ENCODE results near the gene ACTR3. TPM values are rescaled to one million over a fixed set of nuclear protein-coding genes. Genes with fewer than 3 reads are reported as not detected.

ACTR3 gene
- total RNA-seq, 1 donor from 2014 or later, result 45.4 TPM

- Histone ChIP-seq H3K9me3 (no peaks in the 10 kb centered on the region), H3K4me3 (no peak overlapping the region), H3K27ac (no peak overlapping the region), H3K4me1 (no peaks in the 10 kb centered on the region), H3K36me3 (no peaks in the 10 kb centered on the region), H3K27me3 (no peaks in the 10 kb centered on the region)
- intact Hi-C loops (cut with DNase I), result no loop called here
- DNase-seq (ENCODE audit: low spot score in 2 of 2), result no peak
- no peak for TF ChIP-seq CTCF (IDR thresholded peaks at IDR 0.05)
These were observed 13.1 kb upstream of the ACTR3 start for GRCh38 chr2:113876503-113877387.

GRCh38 chr2:113877711-113878598 is 11.9 kb upstream of the ACTR3 start:
- no peak for TF ChIP-seq CTCF (IDR thresholded peaks at IDR 0.05)
- Histone ChIP-seq H3K4me1 (no peaks in the 10 kb centered on the region), H3K27ac (no peak overlapping the region), H3K4me3 (no peak overlapping the region), H3K36me3 (no peaks in the 10 kb centered on the region), H3K9me3 (no peaks in the 10 kb centered on the region), H3K27me3 (no peaks in the 10 kb centered on the region)
- DNase-seq (ENCODE audit: low spot score in 2 of 2), result no peak
- intact Hi-C loops (cut with DNase I), result no loop called here

GRCh38 chr2:113878743-113879142 is 11.1 kb upstream of the ACTR3 start:
- Histone ChIP-seq H3K9me3 (no peaks in the 10 kb centered on the region), H3K36me3 (no peaks in the 10 kb centered on the region), H3K4me3 (no peak overlapping the region), H3K27me3 (no peaks in the 10 kb centered on the region), H3K27ac (no peak overlapping the region), H3K4me1 (no peaks in the 10 kb centered on the region)
- no peak for TF ChIP-seq CTCF (IDR thresholded peaks at IDR 0.05)
- intact Hi-C loops (cut with DNase I), result no loop called here
- no peak for DNase-seq (ENCODE audit: low spot score in 2 of 2)

- no peak for TF ChIP-seq CTCF (IDR thresholded peaks at IDR 0.05)
These were observed 10.4 kb upstream of the ACTR3 start for GRCh38 chr2:113879457-113879856.

GRCh38 chr2:113886479-113887008 is 3.3 kb upstream of the ACTR3 start:
- Histone ChIP-seq H3K4me1 (peaks cover 0 to 6% of the 10 kb centered on the region in 2 donors), H3K9me3 (no peaks in the 10 kb centered on the region), H3K4me3 (no peak overlapping the region), H3K27me3 (no peaks in the 10 kb centered on the region), H3K27ac (no peak overlapping the region), H3K36me3 (no peaks in the 10 kb centered on the region)
- intact Hi-C loops (cut with DNase I), result no loop called here
- TF ChIP-seq CTCF (IDR thresholded peaks at IDR 0.05), result no peak
- peak in 1 of 2 donors; percentile 38 for DNase-seq (ENCODE audit: low spot score in 2 of 2)

More at GRCh38 chr2:113879457-113879856, 10.4 kb upstream of the ACTR3 start:
- Histone ChIP-seq H3K27me3 (no peaks in the 10 kb centered on the region), H3K27ac (no peak overlapping the region), H3K9me3 (no peaks in the 10 kb centered on the region), H3K4me3 (no peak overlapping the region), H3K4me1 (no peaks in the 10 kb centered on the region), H3K36me3 (no peaks in the 10 kb centered on the region)
- DNase-seq (ENCODE audit: low spot score in 2 of 2), result no peak
- intact Hi-C loops (cut with DNase I), result no loop called here

Data from ascending aorta (tissue), 2 donors.